Activated CD4-positive, alpha-beta T cell treated with anti-CD3 and anti-CD28 coated beads, Interleukin-2, amount 50 U/mL, for 1 hour (primary cell): ENCODE data around the gene ADD3.
"Not testable (repeated sequence)": the region's sequence is repeated elsewhere in the genome, so short reads cannot be mapped to it uniquely, and the experiment has no call there.

ENCODE experiments used
- DNase-seq: peaks from one replicate; pipeline ENCODE4 v3.0.0-alpha.2; 2020

ADD3 gene

GRCh38 chr10:109976681-109977080, 31.1 kb upstream of the ADD3 start:
- DNase-seq: no peak

GRCh38 chr10:109977382-109977806, 30.4 kb upstream of the ADD3 start:
- DNase-seq: no peak

DNA sequence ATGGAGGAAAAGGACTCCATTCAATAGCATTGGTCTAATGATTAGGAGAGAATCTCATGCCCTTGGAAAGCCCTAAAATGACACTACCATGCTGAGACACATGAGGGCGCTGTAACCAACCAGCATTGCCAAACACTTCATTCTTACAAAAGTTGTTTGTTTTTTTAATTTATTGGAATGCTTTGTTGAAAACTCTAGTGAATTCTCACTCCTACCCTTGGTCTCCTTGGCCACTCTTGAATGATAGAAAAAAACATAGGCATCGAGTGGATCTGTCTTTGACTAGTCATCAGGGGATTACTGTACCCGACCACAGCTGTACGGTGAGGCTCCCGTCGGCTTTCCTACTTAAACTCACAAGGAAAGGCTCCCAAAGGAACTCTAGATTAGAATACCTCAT, 29.3 kb upstream of the ADD3 start:
- DNase-seq: peak; percentile 67

DNA sequence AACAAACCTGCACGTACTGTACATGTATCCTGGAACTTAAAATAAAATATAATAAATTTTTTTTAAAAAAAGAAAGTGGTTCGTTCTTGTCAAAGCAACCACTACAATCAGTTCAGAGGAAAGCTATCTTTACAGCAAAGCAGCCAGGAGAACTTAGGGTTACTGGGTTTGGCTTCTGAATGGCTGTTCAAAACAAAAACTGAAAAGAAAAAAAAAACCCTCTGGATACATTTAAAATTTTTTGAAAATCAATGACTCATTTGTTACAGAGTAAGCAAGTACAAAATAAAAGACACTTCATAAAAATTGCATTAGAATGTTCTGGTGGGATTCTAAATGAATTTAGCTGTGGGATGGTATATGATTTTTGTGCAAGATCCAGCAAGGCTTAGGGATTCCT, 28.6 kb upstream of the ADD3 start:
- no peak for DNase-seq

- DNase-seq: no peak
Observed at GRCh38 chr10:109981650-109982049, 26.1 kb upstream of the ADD3 start.

GRCh38 chr10:109982123-109982522, 25.7 kb upstream of the ADD3 start:
- no peak for DNase-seq

DNA sequence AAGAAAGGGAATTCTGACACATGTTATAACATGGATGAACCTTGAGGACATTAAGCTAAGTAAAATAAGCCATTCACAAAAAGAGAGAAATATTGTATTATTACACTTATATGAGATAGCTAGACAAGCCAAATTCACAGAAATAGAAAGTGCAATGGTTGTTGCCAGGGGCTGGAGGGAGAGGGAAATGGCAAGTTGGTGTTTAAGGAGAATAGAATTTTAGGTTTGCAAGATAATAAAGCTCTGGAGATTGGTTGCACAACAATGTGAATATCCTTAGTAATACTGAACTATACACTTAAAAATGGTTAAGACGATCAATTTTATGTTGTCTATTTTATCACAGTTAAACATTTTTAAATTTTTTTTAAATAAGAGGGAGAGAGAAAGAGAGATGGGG, 25.0 kb upstream of the ADD3 start:
- no peak for DNase-seq

GRCh38 chr10:109984013-109984412, 23.8 kb upstream of the ADD3 start:
- DNase-seq: no peak

GRCh38 chr10:109985768-109986167, 22.0 kb upstream of the ADD3 start:
- DNase-seq: not testable (repeated sequence)

- DNase-seq: no peak
Observed at GRCh38 chr10:109987452-109988211, 20.2 kb upstream of the ADD3 start.

GRCh38 chr10:109988212-109988596, 19.6 kb upstream of the ADD3 start:
- DNase-seq: no peak

- DNase-seq: no peak
Observed at GRCh38 chr10:109991266-109991855, 16.4 kb upstream of the ADD3 start.

DNA sequence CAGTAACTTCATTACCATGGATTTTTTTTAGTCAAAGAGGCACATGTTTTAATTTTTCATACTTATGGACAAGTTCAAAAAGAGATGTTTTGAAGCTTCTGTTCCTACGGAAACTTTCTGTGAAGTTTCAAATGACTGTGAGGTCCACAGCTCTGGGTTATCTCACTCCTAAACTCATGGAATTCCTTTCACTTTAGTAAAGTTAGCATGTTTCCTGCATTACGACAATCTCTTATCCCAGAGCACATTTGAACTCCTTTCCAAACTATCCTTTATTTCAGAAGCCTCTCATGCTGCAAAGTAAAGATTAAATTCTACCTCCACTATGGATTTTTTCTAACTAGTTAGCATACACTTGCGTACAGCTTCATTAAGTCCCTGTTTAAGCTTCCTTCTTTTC, 15.3 kb upstream of the ADD3 start:
- no peak for DNase-seq

DNA sequence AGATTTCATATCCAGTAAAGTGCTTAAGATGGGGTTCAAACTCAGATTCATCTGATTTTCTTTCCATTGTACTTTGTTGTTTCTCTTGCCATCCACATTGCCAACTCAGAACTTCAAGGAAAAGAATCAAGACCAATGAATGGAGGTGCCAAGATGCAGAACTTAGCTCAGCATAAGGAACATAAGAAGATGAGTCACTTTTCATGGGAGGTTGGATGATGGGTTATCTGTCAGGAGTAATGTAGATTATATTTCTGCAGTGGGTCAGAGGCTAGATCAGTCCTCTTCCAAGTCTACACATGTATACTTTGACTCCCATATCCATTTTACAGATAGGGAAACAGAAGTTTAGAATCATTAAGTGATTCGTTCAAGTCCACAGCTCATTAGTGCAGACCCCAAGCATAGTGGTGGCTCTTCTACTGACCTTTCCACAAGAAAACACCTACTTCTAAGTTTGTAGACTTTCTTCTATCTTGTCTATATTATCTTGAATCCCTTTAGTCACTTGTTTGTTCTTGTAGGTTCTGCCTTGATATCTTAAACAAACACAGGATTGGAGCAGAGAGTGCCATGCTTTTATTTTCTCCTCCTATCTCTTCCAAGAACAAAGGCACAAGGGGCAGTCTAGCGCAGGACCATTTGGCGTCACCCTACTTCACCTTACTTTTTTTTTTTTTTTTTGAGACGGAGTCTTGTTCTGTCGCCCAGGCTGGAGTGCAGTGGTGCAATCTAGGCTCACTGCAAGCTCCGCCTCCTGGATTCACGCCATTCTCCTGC, 14.0 kb upstream of the ADD3 start:
- no peak for DNase-seq

DNA sequence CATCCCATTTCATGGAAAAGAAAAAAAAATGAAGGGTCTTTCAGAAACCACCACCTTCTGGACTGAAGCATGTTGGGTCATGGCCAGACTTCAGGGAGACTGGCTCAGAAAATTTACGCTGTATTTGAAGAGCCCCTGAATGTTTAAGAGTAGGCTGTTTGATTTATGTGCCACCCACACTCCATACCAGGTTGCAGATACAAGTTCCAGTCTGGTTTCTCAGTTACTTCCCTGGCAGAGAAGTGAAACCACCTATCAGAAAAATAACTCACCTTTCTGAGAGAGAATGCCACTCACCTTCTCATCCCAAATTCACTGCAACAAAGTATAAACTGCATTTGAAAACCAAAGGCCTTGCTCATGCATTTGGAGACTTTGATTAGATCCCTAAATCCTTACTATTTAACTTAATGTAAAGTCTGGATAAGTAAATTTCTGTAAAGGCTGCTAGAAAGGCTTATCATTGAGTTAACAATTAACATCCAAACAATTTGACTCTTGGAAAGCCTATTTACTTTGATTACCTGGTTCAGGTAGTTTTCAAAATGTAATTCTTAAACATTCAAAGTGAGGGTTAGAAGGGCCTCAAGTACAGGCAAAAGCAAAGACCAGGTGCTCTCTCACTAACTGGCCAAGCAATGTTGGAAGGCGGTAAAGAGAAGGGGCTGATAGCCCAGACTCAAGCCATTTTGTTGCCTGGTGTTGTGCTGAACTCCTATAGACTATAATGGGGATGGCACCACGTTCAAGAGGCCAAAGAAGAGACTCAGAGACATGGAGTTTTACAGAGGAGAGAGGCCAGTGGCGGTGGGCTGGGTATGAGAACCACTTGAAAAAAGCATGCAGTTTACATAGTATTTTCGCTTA, 12.8 kb upstream of the ADD3 start:
- no peak for DNase-seq

GRCh38 chr10:109995595-109995994, 12.2 kb upstream of the ADD3 start:
- no peak for DNase-seq

DNA sequence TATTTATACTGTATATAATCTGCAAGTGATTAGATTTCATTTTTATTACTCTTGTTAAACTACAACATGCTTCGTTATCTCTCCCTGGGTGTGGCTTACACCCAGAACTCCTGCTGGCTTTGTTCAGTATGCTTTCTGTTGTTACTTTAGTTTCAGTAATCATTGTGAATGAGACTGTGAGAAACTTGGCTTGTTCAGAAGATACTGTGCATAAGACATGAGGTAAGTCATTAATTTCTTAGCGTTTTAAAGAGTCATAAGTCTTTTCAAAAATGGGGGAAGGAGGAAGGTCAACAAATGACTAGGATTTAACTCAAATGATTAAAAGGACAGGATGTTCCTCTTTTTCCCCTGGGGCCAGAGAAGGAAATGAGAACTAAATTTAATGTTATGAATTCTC, 11.6 kb upstream of the ADD3 start:
- no peak for DNase-seq

DNA sequence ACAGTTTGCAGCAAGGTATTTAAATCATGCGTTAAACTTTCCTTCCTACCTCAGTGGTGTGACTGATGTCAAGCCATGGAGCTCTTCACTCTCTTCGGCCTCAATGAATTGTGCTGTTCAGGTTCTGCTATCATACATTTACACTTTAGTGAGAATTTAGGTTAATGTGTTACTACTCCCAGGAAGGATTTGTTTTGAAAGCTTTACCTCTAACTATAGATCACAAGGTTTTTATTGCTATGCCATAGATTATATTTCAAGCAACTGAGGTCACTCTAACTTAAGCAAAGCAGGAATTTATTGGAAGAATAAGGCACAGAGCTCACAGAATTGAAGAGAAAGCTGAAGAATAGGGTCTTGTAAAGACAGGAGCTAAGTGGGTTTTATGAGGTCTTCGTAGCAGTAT, 11.0 kb upstream of the ADD3 start:
- DNase-seq: no peak

GRCh38 chr10:109997233-109997632, 10.6 kb upstream of the ADD3 start:
- DNase-seq: no peak

- DNase-seq: no peak
Observed at GRCh38 chr10:109998513-109998912, 9.3 kb upstream of the ADD3 start.

DNA sequence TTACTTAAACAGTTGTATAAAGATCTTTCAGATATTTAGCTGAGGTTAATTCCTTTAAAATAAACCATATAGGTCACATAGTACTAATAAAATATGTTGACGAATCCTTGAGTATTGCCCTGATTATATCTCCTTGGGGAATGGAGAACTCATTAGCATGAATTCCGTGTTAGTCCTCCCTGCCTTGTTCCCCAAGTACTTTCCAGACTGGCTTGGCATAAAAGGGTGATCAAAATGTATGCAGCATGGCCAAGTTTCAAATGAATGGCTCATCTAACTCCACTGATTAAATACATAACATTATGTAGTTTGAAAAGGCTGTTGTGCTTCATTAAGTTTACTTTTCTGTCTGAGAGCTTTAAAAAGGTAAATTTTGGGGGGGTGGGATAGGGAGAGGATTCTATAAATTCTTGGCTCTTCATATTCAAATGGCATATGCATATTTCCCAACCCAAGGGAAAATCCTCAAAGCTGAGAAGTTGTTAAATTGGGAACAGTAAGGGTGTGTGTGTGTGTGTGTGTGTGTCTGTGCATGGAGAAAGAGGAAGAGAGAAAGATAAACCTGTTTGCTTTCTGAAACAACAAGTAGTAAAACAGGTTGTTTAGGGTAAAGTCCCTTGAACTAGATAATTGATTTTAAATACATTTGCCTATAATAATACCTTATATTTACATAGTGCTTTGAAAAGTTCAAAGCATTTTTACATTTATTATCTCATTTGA, 4.8 kb upstream of the ADD3 start:
- no peak for DNase-seq

GRCh38 chr10:110003524-110003885, 4.3 kb upstream of the ADD3 start:
- no peak for DNase-seq
